Esophagus (tissue), 2 donors: ENCODE data around the gene ZNF805. TPM values are rescaled to one million over a fixed set of nuclear protein-coding genes. Genes with fewer than 3 reads are reported as not detected.

Experiments used
- H3K27ac ChIP-seq, 2 donors: one replicate each; pipeline ENCODE4 v1.5.1; 2013; ENCODE audit warnings: low read depth in 2 of 2, mild to moderate bottlenecking in 2 of 2, inconsistent platforms in 1 of 2, low read length in 1 of 2, moderate library complexity in 1 of 2
- H3K27me3 ChIP-seq, 2 donors: one replicate each; pipeline ENCODE4 v1.6.1; 2013; ENCODE audit warnings: low read length in 2 of 2, control low read depth in 1 of 2, mild to moderate bottlenecking in 1 of 2; ENCODE audit not compliant: insufficient read depth in 2 of 2, control insufficient read depth in 1 of 2
- H3K36me3 ChIP-seq, 2 donors: one replicate each; pipeline ENCODE4 v1.6.1; 2013; ENCODE audit warnings: low read length in 1 of 2; ENCODE audit not compliant: control insufficient read depth in 2 of 2, insufficient read depth in 2 of 2
- H3K4me1 ChIP-seq, 2 donors: one replicate each; pipeline ENCODE4 v1.6.1; 2013; ENCODE audit warnings: low read length in 1 of 2; ENCODE audit not compliant: control insufficient read depth in 2 of 2, insufficient read depth in 2 of 2
- H3K4me3 ChIP-seq, 2 donors: one replicate each; pipeline ENCODE4 v1.5.1; 2013; ENCODE audit warnings: low read length in 2 of 2, mild to moderate bottlenecking in 2 of 2, low read depth in 1 of 2, moderate library complexity in 1 of 2
- H3K9me3 ChIP-seq, 2 donors: one replicate each; pipeline ENCODE4 v1.6.1; 2013; ENCODE audit warnings: mild to moderate bottlenecking in 2 of 2, low read depth in 1 of 2, low read length in 1 of 2, moderate library complexity in 1 of 2; ENCODE audit not compliant: control insufficient read depth in 2 of 2, insufficient read depth in 1 of 2
- WGBS, 2 donors: extraction: QIAGEN DNeasy Blood & Tissue Kit; methylation state at CpG; one replicate each; pipeline ENCODE4 v1.1.7; 2013; 5-methylcytosine and 5-hydroxymethylcytosine counted together
- polyA plus RNA-seq, 2 donors: library from polyadenylated mRNA; stranded (reverse); fragments of 200-250 nt; gene quantifications; one replicate each; pipeline ENCODE4 v1.2.3, GENCODE V29; 2013
- donor health status: healthy with polysubstance abuse.
- donor health status: Bipolar disorder and iron deficiency.

ZNF805 gene
- polyA plus RNA-seq, 2 donors: 0.73 to 0.76 TPM

GRCh38 chr19:57302727-57303401 lies 62.4 kb downstream of the ZNF805 start:
- no peaks in the 10 kb centered on the region for H3K27me3 ChIP-seq
- peaks cover 0 to 8% of the 10 kb centered on the region in 2 donors for H3K36me3 ChIP-seq
- no peak overlapping the region for H3K4me3 ChIP-seq
- WGBS, 2 donors: 67 to 75% methylated on average over 7 of the region's 7 CpGs
- no peaks in the 10 kb centered on the region for H3K9me3 ChIP-seq
- H3K4me1 ChIP-seq: peaks cover 8 to 18% of the 10 kb centered on the region in 2 donors
- peak overlapping the region; percentile 82 to 94 for H3K27ac ChIP-seq

Other genes starting within 250 kb of the ZNF805 start
- not detected for gene USP29, start 120.6 kb upstream of the ZNF805 start, polyA plus RNA-seq
- gene ZIM3, start 95.4 kb upstream of the ZNF805 start, polyA plus RNA-seq: not detected
- not detected for gene DUXA, start 73.1 kb upstream of the ZNF805 start, polyA plus RNA-seq
- gene ZNF264, start 49.1 kb upstream of the ZNF805 start, polyA plus RNA-seq: 1 to 10 TPM; 4.5 to 5.6 TPM
- gene AURKC, start 9.6 kb upstream of the ZNF805 start, polyA plus RNA-seq: under 1 TPM; 0.49 to 0.92 TPM
- 1 to 10 TPM in 1 of 2 donors, under 1 TPM in 1; 0.75 to 3.8 TPM for gene ZNF460, start 39.9 kb downstream of the ZNF805 start, polyA plus RNA-seq
- 1 to 10 TPM; 1.4 to 2.6 TPM for gene ZNF543, start 79.8 kb downstream of the ZNF805 start, polyA plus RNA-seq
- 1 to 10 TPM; 2.2 to 3.0 TPM for gene ZNF304, start 110.6 kb downstream of the ZNF805 start, polyA plus RNA-seq
- gene TRAPPC2B, start 122.9 kb downstream of the ZNF805 start, polyA plus RNA-seq: 10 to 100 TPM; 19.6 to 25.8 TPM
- 1 to 10 TPM; 1.3 to 2.7 TPM for gene ZNF547, start 122.9 kb downstream of the ZNF805 start, polyA plus RNA-seq
- 1 to 10 TPM; 4.1 TPM for gene ZNF548, start 149.2 kb downstream of the ZNF805 start, polyA plus RNA-seq
- gene ZNF17, start 170.5 kb downstream of the ZNF805 start, polyA plus RNA-seq: 1 to 10 TPM; 2.2 to 3.2 TPM
- gene ZNF749, start 194.7 kb downstream of the ZNF805 start, polyA plus RNA-seq: 1 to 10 TPM; 2.6 to 6.4 TPM
- under 1 TPM; 0.14 to 0.19 TPM for gene VN1R1, start 216.5 kb downstream of the ZNF805 start, polyA plus RNA-seq
- 1 to 10 TPM in 1 of 2 donors, under 1 TPM in 1; 0.96 to 1.6 TPM for gene ZNF772, start 236.9 kb downstream of the ZNF805 start, polyA plus RNA-seq
- gene ZNF419, start 247.1 kb downstream of the ZNF805 start, polyA plus RNA-seq: 1 to 10 TPM; 2.9 to 3.6 TPM